SU-DHL-6 (cell line): ENCODE results near the gene WDSUB1.

ENCODE experiments used
- EZH2phosphoT487 ChIP-seq: fragments of 200-600 bp; sonication (generic), shearing (Covaris generic); conservative IDR thresholded peaks from 2 replicates; pipeline ENCODE4 v1.6.1; 2018; ENCODE audit warnings: mild to moderate bottlenecking, antibody characterized with exemption, low read length, moderate library complexity, mixed read lengths
- TF ChIP-seq, protein P1 (sequence below): fragments of 200-600 bp; sonication (generic); IDR thresholded peaks from one replicate; pipeline ENCODE4 v1.5.1; 2017; ENCODE audit warnings: antibody characterized with exemption, mild to moderate bottlenecking, low read length, moderate library complexity; ENCODE audit not compliant: insufficient read depth, poor library complexity, severe bottlenecking

DNA sequence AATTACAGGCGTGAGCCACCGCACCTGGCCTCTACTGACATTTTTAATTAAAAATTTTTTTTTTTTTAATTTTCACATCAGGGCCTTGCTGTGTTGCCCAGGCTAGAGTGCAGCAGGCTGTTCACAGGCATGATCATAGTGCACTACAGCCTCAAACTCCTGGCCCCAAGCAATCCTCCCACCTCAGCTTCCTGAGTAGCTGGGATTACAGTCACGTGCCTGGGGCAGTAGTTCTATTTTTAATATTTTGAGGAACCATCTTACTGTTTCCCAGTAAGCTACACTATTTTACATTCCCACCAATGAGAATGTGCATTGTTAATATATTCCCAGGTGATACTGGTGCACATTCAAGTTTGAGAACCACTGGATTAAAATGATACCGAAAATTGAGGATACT is 92.7 kb downstream of the WDSUB1 start:
- TF ChIP-seq, protein P1, sequence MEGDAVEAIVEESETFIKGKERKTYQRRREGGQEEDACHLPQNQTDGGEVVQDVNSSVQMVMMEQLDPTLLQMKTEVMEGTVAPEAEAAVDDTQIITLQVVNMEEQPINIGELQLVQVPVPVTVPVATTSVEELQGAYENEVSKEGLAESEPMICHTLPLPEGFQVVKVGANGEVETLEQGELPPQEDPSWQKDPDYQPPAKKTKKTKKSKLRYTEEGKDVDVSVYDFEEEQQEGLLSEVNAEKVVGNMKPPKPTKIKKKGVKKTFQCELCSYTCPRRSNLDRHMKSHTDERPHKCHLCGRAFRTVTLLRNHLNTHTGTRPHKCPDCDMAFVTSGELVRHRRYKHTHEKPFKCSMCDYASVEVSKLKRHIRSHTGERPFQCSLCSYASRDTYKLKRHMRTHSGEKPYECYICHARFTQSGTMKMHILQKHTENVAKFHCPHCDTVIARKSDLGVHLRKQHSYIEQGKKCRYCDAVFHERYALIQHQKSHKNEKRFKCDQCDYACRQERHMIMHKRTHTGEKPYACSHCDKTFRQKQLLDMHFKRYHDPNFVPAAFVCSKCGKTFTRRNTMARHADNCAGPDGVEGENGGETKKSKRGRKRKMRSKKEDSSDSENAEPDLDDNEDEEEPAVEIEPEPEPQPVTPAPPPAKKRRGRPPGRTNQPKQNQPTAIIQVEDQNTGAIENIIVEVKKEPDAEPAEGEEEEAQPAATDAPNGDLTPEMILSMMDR, result no peak
- TF ChIP-seq EZH2phosphoT487, result no peak
